Left hindlimb (tissue), 1 donor: ENCODE data around the gene EIF6.

ENCODE experiments used
- DNase-seq: peaks from one replicate; pipeline ENCODE4 v3.0.0-alpha.2; 2018

EIF6 gene

DNA sequence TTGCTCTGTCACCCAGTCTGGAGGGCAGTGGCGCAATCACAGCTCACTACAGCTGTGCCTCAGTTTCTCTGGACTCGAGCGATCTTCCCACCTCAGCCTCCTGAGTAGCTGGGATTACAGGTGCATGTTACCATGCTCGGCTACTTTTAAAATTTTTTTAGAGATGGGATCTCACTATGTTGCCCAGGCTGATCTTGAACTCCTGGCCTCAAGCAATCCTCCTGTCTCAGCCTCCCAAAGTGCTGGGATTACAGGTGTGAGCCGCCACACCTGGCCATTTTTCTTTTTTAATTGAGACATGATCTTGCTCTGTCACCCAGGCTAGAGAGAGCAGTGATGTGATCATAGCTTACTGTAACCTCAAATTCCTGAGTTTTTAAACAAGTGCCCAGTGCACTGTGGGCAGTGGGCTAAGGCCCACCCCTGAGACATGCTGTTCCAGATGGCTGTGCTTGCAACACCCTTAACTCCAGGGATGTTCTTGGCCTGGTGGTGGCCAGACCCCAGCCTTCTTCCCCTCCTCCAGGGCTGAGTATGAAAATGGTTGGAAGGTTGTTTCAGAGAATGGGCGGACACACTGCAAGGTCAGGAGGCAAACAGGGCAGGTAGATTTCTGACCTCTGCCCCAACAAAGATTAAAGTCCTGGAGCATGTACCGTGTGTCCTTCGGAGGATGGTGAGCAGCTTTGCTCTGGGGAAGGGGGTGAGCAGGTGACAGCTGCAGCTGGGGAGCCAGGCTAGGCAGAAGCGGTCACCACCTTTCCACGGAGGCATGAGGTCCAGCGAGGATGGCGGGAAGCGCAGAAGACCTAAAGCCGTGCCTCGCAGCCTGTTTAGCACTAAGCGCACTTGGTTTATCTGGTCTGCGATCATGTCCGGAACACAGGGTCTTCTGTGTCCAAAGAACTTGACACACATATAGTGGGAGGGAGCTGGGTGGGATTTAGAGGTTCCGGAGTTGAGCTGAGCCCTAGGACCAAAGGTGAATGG lies 9.0 kb upstream of the EIF6 start:
- DNase-seq, result no peak

DNA sequence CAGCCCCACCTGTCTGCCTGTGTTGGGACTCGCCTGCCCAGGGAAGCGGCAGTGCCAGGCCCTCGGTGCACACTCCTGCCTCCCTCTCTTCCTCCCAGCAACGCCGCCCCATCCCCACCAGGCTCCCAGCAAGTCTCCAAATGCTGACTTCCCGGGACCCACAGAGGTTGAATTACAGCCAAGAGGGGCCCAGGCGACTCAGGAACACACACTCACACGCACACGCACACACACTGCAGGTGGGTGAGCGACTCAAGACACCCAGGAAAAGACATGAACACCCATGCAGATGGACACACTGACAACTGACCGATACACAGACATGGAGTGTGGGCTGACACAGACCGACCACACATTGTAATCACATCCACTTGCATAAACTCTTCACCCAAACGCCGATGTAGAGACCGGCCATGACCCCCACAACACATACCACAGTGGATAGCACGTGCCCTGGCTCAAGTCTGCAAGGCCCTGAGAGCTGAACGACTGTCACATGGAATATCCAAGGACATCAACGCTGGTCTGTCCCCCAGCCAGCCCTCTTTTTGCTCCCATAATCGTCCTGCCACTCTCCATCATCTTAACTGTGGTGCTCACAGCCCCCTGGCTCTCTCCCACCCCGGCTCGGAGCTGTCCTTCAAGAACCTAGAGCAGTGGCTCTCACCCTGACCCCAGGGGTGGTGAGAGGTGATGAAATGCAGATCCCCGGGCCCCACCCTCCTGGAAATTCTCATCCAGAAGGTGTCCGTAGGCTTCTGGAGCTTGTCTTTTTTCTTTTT lies 8.1 kb upstream of the EIF6 start:
- no peak for DNase-seq

DNA sequence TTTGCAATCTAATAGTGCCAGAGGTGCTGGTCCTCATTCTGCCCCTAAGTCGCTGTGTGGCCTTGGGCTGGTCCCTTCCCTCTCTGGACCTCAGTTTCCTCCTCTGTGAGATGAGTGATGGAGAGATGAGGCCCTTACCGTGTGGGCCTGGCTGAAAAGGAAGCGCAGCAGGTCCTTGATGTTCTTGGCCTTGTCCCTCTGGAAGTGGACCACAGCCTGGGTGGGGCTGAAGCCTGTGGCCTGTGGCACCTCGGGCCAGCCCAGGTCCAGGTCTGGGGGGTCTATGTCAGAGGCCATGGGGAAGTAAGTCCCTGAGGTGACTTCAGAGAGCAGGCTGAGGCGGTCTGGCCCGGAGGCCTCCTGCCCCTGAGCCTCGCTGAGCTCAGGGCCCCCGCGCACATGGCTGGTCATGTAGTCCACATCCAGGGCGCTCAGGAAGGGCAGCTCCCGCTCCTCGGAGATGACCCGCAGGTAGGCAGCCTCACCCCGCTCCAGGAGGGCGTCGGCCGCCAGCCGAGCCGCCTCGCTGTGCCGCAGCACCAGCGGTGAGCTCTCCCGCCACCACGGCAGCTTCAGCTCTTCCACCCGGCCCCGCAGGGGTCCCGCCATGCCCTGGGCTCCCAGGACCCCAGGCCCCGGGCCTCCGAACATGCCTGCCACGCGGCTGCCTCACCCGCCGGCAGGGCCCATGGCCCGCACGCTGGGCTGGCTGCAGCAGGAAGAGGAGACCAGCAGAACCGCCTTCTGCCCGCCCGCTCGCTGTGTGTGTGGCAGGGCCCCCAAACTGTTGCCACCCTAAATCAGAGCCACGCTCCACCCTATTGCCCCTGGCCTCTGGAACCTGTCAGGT lies 7.3 kb upstream of the EIF6 start, which contains the start of gene FAM83C:
TSS of gene FAM83C (minus strand) at position 772 of the 850 bp plus-strand sequence. CDS start at position 651, 121 bp downstream.
- DNase-seq, result no peak

DNA sequence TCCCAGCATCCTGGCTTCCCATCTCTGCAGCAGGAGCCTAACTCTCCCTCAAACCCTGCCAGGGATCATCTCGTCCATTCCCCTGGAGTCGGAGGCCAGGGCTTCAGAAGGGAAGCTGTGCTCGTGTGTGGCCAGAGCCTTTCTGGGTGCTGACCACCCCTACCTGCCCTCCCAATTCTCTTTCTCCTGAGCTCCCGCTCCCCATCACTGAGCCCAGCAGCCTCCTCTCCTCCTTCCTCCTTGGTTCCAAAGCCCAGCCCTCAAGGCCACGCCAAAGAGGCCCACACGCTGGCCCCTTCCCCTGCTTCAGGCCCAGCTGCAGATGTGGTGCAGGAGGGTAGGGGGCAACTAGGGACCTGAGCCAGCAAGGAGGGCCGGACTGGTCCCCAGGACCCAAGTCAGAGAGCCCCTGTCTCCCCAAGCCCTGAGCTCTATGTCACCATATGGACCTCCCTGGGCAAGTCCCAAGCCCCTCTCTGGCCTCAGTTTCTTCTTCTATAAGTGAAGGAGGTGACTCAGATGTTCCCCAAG lies 6.4 kb upstream of the EIF6 start:
- DNase-seq, result no peak

GRCh38 chr20:35290186-35290886 lies 5.8 kb upstream of the EIF6 start:
- DNase-seq, result no peak

DNA sequence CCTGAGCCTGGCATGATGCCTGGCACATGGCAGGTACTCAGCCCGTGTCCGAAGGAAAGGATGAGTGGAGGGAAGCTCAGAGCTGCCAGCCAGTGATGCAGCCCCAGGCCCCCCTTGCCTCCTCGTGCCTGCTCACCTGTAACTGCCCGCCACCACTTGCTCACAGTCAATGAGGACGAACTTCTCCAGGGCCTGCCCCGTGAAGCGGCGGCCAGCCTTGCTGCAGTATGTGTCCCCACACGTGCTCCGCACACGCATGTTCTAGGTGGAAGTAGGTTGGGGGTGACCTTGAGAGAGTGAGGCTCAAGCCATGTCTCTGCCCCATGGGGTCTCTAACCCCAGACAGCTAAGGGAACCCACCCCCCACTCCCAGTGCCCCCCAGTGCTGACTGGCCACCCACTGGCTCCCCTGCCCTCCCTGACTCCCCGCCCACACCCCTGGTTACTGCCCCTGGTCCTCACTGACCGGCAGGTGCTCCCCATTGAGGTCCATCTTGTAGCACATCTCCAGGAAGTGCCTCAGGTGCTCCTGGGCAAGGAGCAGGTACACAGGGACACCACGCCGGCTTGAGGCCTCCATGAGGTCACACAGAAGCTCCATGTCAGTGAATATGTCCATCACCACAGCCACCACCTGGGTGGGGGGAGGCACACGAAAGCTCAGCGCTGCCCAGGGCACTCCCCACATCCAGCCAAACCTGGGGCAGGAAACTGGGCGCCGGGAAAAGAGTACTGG lies 3.9 kb upstream of the EIF6 start:
- no peak for DNase-seq

DNA sequence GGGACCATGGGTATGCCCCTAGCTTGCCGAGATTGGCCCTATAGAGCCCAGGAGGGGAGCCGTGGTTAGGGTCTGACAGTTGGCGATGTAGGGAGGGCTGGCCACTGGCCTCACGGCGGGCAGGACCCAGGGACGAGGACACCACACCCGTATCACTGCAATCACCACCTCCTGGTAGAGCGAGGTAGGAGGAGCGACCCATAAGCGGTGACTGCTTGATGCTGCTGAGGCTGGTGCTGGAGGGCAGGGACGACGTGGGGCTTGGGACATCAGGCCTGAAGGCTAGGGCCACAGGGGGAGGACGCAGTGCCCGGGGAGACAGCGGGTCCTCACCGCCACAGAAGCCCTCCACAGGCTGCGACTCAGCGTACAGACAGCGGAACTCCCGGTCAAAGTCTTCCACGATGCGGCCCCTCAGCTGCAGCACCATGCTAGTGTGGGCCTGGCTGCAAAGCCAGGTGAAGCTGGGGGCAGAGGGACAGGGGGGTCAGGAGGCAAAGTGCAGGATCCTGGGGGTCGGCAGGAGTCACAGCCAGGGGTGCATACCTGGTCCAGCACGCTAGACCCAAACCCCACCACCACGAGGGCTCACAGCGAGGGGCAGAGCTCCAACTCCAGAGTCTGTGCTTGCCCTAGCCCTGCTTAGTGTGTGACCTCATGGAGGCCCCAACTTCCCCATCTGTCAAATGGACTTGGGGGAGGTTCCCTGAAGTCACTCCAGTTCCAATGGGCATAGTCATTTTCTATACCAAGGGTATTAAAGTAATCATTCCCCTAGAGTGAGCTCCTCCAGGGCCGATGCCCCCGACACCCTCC lies 3.1 kb upstream of the EIF6 start:
- no peak for DNase-seq

GRCh38 chr20:35286899-35287508 lies 2.4 kb upstream of the EIF6 start:
- no peak for DNase-seq

- no peak for DNase-seq
Observed at GRCh38 chr20:35286077-35286898, 1.7 kb upstream of the EIF6 start.

DNA sequence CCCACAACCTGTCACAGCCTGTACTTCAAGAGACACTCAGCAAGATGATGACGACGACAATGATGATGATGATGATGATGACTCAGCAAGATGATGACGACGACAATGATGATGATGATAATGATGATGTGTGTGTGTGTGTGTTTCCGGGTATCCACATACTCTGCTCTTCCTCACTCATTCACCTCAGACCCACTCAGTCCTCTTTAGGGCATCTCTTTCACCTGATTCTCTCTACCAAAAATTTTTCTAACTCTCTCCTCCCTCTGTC lies 1.2 kb upstream of the EIF6 start:
- no peak for DNase-seq

GRCh38 chr20:35284992-35285805 lies 627 bp upstream of the EIF6 start:
- no peak for DNase-seq

DNA sequence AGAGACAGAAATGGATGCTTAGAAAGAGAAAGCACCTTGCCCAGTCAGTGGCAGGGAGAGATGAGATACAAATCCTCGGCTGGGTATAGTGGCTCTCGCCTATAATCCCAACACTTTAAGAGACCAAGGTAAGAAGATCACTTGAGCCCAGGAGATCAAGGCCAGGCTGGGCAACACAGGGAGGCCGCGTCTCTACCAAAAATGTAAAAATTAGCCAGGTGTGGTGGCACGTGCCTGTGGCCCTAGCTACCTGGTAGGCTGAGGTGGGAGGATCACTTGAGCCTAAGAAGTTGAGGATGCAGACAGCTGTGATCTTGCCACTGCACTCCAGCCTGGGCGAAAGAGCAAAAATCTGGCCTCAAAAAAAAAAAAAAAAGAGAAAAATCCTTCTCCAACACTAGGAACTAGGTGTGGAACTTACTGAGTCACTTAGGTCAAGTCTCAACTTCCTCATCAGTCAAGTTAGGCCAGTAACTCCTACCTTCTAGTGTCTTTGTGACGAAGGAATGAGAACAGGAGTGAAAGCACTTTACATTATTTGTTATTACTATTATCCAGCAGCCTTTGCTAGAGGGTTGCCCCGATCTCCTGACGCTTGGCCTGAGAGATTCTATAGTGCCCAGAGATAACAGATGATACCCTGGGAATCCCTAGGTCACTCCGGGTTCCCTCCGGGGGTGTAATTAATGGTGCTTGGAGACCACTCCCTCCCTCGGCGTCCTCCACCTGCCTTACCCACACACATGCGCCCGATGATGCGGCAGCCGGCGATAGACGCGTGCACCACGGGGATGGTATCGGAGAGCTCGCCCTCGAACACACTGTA lies 918 bp downstream of the EIF6 start:
- DNase-seq, result no peak

- no peak for DNase-seq
Observed at GRCh38 chr20:35281506-35282101, 3.0 kb downstream of the EIF6 start.

- no peak for DNase-seq
Observed at GRCh38 chr20:35280523-35280922, 4.0 kb downstream of the EIF6 start.

GRCh38 chr20:35279533-35280174 lies 4.9 kb downstream of the EIF6 start:
- no peak for DNase-seq

DNA sequence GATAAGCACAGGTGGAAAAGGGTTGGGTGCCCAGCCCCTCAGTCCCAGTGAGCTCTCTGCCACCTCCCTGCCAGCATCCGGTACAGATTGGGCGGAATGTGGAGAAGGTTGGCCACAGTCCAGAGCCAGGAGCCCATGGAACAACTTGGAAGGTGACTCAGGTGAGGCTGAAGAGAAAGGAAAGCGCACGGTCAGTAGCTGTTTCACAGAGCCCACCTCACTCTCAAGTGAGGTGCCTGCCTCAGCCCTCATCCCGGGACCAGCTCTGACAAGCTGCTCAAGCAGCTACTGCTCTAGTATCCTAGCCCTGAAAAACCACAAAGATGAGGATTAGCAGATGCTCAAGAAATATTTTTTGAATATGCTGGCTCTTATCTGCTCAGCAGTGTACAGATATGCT lies 5.5 kb downstream of the EIF6 start:
- no peak for DNase-seq
